GM23338 (cell line): ENCODE results near the gene UBL4A.

Experiments
- CREB1 ChIP-seq: fragments of 250-450 bp; sonication (Bioruptor Pico); IDR thresholded peaks from 2 replicates; pipeline ENCODE4 v1.5.0; 2020; ENCODE audit warnings: low read depth, mild to moderate bottlenecking, moderate library complexity
- EZH2 ChIP-seq: fragments of 200-600 bp; sonication (generic); IDR thresholded peaks from one replicate; pipeline ENCODE4 v1.8.0; 2017; ENCODE audit warnings: antibody characterized with exemption, mild to moderate bottlenecking, low read depth; ENCODE audit not compliant: unreplicated experiment
- EZH2phosphoT487 ChIP-seq: fragments of 200-600 bp; sonication (generic); IDR thresholded peaks from one replicate; pipeline ENCODE4 v1.8.1; 2018; ENCODE audit warnings: antibody characterized with exemption; ENCODE audit not compliant: unreplicated experiment
- JUNB ChIP-seq: IDR thresholded peaks from one replicate; pipeline ENCODE4 v1.6.1; 2016; ENCODE audit warnings: antibody characterized with exemption; ENCODE audit not compliant: unreplicated experiment
- NANOG ChIP-seq: IDR thresholded peaks from 2 replicates; pipeline ENCODE4 v1.6.1; 2016; ENCODE audit warnings: antibody characterized with exemption, borderline replicate concordance
- POLR2AphosphoS5 ChIP-seq: IDR thresholded peaks from 2 replicates; pipeline ENCODE4 v1.6.1; 2016; ENCODE audit warnings: antibody characterized with exemption, low read depth
- ZNF114 ChIP-seq: fragments of 250-450 bp; sonication (Bioruptor Pico); IDR thresholded peaks from 2 replicates; pipeline ENCODE4 v1.5.0; 2020; ENCODE audit warnings: mild to moderate bottlenecking, moderate library complexity
- TF ChIP-seq, protein P1 (sequence below), 2 experiments: fragments of 200-600 bp in 1 of 2; sonication (generic) in 1 of 2; conservative IDR thresholded peaks; 2 replicates each; pipeline versions ENCODE4 v1.5.1 to v1.6.1; 2016 to 2017; ENCODE audit warnings: antibody characterized with exemption in 2 of 2, low read depth in 2 of 2, mild to moderate bottlenecking in 2 of 2, moderate library complexity in 1 of 2
- TF ChIP-seq, protein P2 (sequence below): IDR thresholded peaks from one replicate; pipeline ENCODE4 v1.6.1; 2018; ENCODE audit warnings: antibody characterized with exemption; ENCODE audit not compliant: unreplicated experiment
- TF ChIP-seq, protein P3 (sequence below): IDR thresholded peaks from 2 replicates; pipeline ENCODE4 v1.6.1; 2016; ENCODE audit warnings: antibody characterized with exemption

DNA sequence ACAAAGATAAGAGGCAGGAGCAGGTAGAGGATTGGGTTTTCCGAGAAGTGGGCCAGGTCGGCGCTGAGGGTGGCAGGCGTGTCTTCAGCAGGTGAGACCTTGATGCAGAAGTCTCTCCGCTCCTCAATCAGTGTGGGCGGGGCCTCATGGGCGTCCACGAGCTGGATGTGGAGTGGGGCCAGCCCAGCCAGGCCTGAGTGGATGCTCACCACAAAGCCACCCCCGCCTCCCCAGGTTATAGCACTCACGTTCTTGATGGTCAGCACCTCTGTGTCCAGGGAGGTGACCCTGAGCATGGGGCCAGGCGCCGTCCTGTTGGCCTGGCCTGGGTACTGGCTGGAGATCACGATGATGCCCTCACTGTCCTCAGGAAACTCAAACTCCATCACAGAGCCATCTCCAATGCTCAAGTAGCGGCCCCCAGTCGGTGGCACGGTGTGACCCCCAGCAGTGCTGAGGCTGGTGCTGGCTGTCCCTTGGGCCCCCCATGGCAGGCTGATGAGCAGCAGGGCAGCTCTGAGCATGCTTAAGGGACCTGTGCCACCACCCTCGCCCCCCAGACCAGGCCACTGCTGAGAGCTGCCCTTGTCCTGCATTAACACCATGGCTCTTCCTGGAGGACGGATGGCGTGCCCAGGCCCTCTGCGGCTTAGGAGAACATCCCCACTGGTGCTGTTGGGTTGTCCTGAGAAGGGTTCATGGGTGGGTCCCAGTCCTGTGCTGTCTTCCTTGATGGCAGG, 2.1 kb upstream of the UBL4A start:
- no peak for TF ChIP-seq POLR2AphosphoS5
- TF ChIP-seq, protein P1, sequence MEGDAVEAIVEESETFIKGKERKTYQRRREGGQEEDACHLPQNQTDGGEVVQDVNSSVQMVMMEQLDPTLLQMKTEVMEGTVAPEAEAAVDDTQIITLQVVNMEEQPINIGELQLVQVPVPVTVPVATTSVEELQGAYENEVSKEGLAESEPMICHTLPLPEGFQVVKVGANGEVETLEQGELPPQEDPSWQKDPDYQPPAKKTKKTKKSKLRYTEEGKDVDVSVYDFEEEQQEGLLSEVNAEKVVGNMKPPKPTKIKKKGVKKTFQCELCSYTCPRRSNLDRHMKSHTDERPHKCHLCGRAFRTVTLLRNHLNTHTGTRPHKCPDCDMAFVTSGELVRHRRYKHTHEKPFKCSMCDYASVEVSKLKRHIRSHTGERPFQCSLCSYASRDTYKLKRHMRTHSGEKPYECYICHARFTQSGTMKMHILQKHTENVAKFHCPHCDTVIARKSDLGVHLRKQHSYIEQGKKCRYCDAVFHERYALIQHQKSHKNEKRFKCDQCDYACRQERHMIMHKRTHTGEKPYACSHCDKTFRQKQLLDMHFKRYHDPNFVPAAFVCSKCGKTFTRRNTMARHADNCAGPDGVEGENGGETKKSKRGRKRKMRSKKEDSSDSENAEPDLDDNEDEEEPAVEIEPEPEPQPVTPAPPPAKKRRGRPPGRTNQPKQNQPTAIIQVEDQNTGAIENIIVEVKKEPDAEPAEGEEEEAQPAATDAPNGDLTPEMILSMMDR (conservative IDR thresholded peaks at IDR 0.05; ENCODE audit: low read depth in 2 of 2) = no peak
- no peak for TF ChIP-seq CREB1 (CRISPR knock-in tag)
- no peak for TF ChIP-seq ZNF114 (CRISPR knock-in tag)
- TF ChIP-seq EZH2phosphoT487 = no peak
- TF ChIP-seq EZH2 = no peak
- TF ChIP-seq JUNB = no peak
- TF ChIP-seq, protein P2, sequence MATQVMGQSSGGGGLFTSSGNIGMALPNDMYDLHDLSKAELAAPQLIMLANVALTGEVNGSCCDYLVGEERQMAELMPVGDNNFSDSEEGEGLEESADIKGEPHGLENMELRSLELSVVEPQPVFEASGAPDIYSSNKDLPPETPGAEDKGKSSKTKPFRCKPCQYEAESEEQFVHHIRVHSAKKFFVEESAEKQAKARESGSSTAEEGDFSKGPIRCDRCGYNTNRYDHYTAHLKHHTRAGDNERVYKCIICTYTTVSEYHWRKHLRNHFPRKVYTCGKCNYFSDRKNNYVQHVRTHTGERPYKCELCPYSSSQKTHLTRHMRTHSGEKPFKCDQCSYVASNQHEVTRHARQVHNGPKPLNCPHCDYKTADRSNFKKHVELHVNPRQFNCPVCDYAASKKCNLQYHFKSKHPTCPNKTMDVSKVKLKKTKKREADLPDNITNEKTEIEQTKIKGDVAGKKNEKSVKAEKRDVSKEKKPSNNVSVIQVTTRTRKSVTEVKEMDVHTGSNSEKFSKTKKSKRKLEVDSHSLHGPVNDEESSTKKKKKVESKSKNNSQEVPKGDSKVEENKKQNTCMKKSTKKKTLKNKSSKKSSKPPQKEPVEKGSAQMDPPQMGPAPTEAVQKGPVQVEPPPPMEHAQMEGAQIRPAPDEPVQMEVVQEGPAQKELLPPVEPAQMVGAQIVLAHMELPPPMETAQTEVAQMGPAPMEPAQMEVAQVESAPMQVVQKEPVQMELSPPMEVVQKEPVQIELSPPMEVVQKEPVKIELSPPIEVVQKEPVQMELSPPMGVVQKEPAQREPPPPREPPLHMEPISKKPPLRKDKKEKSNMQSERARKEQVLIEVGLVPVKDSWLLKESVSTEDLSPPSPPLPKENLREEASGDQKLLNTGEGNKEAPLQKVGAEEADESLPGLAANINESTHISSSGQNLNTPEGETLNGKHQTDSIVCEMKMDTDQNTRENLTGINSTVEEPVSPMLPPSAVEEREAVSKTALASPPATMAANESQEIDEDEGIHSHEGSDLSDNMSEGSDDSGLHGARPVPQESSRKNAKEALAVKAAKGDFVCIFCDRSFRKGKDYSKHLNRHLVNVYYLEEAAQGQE = no peak
- TF ChIP-seq, protein P3, sequence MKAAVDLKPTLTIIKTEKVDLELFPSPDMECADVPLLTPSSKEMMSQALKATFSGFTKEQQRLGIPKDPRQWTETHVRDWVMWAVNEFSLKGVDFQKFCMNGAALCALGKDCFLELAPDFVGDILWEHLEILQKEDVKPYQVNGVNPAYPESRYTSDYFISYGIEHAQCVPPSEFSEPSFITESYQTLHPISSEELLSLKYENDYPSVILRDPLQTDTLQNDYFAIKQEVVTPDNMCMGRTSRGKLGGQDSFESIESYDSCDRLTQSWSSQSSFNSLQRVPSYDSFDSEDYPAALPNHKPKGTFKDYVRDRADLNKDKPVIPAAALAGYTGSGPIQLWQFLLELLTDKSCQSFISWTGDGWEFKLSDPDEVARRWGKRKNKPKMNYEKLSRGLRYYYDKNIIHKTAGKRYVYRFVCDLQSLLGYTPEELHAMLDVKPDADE = no peak
- no peak for TF ChIP-seq NANOG
